ENCODE measurements around the gene PDE1A. TPM values are rescaled to one million over a fixed set of nuclear protein-coding genes. Genes with fewer than 3 reads are reported as not detected.

The PDE1A gene
- polyA plus RNA-seq, 1 experiment = 4.3 TPM

- DNase-seq (ENCODE audit: low read depth, low spot score) = no peak
- Histone ChIP-seq H3K27ac (ENCODE audit: low read depth, low read length) (no peak overlapping the region), H3K9me3 (ENCODE audit: control insufficient read depth, insufficient read depth, low read length) (no peaks in the 10 kb centered on the region), H3K4me3 (ENCODE audit: low read depth, low read length) (no peak overlapping the region), H3K27me3 (ENCODE audit: control insufficient read depth, insufficient read depth, low read length) (no peaks in the 10 kb centered on the region)
- TF ChIP-seq CTCF (IDR thresholded peaks at IDR 0.05; ENCODE audit: low read depth, low read length) = no peak
- ChIA-PET POLR2A (no interaction called here), CTCF (interaction anchor here (0.6 kb wide), 1 partner anchor 13 kb away, joined by 3 read pairs; no protein-coding TSS in a partner anchor)
Measured at GRCh38 chr2:182228073-182228473, 198.8 kb downstream of the PDE1A start.

GRCh38 chr2:182226807-182227206, 200.0 kb downstream of the PDE1A start:
- DNase-seq (ENCODE audit: low read depth, low spot score) = no peak
- TF ChIP-seq CTCF (IDR thresholded peaks at IDR 0.05; ENCODE audit: low read depth, low read length) = no peak
- Histone ChIP-seq H3K27me3 (ENCODE audit: control insufficient read depth, insufficient read depth, low read length) (no peaks in the 10 kb centered on the region), H3K9me3 (ENCODE audit: control insufficient read depth, insufficient read depth, low read length) (no peaks in the 10 kb centered on the region), H3K27ac (ENCODE audit: low read depth, low read length) (no peak overlapping the region), H3K4me3 (ENCODE audit: low read depth, low read length) (no peak overlapping the region)
- ChIA-PET CTCF (interaction anchor here (1.4 kb wide), 1 partner anchor 40 kb away, joined by 6 read pairs; no protein-coding TSS in a partner anchor), POLR2A (no interaction called here)

DNA sequence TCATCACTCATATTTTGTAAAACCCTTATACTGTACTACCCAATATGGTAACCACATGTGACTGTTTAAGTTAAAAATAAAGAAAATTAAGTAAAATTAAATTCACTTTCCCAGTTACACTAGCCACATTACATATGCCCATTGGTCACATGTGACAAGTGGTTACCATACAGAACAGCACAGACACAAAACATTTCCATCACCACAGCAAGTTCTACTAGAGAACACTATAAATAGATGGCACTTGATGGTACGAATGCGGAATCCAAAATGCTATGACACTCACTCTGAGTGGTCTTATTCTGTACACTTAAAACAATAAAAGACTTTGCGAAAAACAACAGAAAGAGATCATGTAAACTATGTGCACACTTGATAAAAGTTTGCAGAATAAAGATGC, 202.2 kb downstream of the PDE1A start:
- DNase-seq (ENCODE audit: low read depth, low spot score) = no peak
- Histone ChIP-seq H3K4me3 (ENCODE audit: low read depth, low read length) (no peak overlapping the region), H3K9me3 (ENCODE audit: control insufficient read depth, insufficient read depth, low read length) (no peaks in the 10 kb centered on the region), H3K27ac (ENCODE audit: low read depth, low read length) (no peak overlapping the region), H3K27me3 (ENCODE audit: control insufficient read depth, insufficient read depth, low read length) (no peaks in the 10 kb centered on the region)
- POLR2A ChIA-PET = no interaction called here
- no peak for TF ChIP-seq CTCF (IDR thresholded peaks at IDR 0.05; ENCODE audit: low read depth, low read length)
- CTCF ChIA-PET = no interaction called here

DNA sequence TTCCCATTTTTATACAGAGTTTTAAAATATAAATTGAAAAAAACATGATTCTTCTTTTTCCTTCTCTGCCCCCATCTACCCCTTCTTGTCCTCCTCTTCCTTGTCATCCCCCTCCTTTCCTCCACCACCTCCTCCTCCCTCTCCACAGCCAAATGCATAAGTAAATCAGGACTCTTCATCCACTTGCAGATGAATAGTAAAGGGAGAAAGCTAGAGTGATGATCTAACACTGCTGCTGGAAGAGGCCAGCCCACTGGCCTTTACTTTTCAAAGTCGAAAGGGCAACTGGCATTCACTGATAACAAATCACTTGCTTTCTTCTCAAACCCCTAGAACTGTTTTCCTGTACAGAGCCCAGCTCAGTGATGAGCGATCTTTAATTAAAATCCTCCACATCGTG, 205.8 kb downstream of the PDE1A start:
- Histone ChIP-seq H3K4me3 (ENCODE audit: low read depth, low read length) (no peak overlapping the region), H3K27me3 (ENCODE audit: control insufficient read depth, insufficient read depth, low read length) (no peaks in the 10 kb centered on the region), H3K27ac (ENCODE audit: low read depth, low read length) (no peak overlapping the region), H3K9me3 (ENCODE audit: control insufficient read depth, insufficient read depth, low read length) (no peaks in the 10 kb centered on the region)
- CTCF ChIA-PET = no interaction called here
- TF ChIP-seq CTCF (IDR thresholded peaks at IDR 0.05; ENCODE audit: low read depth, low read length) = no peak
- no peak for DNase-seq (ENCODE audit: low read depth, low spot score)
- POLR2A ChIA-PET = no interaction called here

DNA sequence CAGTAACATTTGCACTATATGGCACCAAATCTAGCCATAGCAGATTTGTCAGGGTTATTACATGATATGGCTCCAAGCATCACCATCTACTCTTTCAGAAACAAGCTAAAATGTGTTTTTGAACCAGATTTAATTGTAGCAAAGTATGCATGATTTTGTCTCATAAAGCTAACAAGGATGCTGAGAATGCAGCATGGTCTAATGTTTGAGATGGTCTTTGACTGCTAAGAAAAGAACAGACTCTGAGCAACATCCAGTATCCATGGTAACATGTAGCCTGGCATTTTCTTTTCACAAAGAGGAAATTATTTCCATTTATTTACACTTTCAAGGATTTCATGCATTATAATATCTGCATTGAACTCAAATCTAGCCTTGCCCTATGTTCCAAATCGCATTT, 206.5 kb downstream of the PDE1A start:
- H3K27me3 ChIP-seq (ENCODE audit: control insufficient read depth, insufficient read depth, low read length) = no peaks in the 10 kb centered on the region
- POLR2A ChIA-PET = no interaction called here
- no peak overlapping the region for H3K27ac ChIP-seq (ENCODE audit: low read depth, low read length)
- CTCF ChIA-PET = interaction anchor here (0.8 kb wide), 1 partner anchor 429 kb away, joined by 4 read pairs; no protein-coding TSS in a partner anchor
- H3K9me3 ChIP-seq (ENCODE audit: control insufficient read depth, insufficient read depth, low read length) = no peaks in the 10 kb centered on the region
- H3K4me3 ChIP-seq (ENCODE audit: low read depth, low read length) = no peak overlapping the region
- TF ChIP-seq CTCF (IDR thresholded peaks at IDR 0.05; ENCODE audit: low read depth, low read length) = no peak
- DNase-seq (ENCODE audit: low read depth, low spot score) = no peak

Measured in AG04450 (cell line).